Measurements from ENCODE around the gene SMAP2.
"Not testable (repeated sequence)": the region's sequence is repeated elsewhere in the genome, so short reads cannot be mapped to it uniquely, and the experiment has no call there.

SMAP2 gene

DNA sequence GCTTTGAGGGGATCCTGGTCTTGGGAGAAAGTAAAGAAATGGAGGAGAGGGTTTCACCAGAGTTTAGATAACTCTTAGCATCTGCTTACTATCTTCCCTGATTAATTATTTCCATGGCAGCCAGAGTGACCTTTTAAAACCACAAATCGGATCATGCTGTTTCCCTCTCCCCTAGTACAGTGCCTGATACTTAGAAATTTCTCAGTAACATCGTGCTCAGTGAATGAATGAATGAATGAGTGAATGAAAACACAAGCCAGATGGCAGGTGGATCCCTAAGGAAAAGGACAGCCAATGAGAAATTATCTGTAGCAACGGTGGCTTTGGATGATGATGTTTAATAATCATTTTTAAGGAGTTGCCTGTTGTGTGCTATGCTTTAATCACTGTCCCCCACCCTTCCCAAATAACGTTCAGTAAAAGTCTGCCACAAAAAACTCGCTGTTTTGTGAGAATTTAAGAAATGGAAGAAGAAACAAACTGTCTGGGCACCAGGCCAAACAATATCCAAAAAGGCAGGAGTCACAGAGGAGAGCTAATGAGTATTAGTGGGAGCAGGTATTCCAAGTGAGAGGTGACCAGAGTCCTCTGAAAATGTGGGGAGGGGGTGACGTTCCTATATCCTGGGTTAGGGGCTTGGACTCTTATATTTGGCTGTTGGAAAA is 737 bp upstream of the SMAP2 start:
- no peak for DNase-seq

DNA sequence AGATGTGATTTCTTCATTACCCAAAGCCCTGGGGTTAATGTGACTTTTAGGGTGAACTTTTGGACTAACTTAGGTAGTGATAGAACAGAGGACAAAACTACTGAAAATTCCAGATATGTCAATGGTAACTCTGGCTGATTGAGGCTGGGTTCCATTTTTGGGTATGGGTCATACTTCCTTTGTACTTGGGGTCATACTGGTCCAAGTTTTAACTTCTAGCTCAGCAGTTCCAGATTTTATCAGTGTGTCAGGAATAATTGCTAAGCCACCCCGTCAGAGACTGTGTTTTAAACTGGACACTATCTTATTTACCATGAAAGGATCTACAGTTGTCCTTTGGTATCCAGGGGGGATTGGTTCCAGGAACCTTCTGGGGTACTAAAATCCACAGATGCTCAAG is 4.0 kb downstream of the SMAP2 start:
- no peak for DNase-seq

DNA sequence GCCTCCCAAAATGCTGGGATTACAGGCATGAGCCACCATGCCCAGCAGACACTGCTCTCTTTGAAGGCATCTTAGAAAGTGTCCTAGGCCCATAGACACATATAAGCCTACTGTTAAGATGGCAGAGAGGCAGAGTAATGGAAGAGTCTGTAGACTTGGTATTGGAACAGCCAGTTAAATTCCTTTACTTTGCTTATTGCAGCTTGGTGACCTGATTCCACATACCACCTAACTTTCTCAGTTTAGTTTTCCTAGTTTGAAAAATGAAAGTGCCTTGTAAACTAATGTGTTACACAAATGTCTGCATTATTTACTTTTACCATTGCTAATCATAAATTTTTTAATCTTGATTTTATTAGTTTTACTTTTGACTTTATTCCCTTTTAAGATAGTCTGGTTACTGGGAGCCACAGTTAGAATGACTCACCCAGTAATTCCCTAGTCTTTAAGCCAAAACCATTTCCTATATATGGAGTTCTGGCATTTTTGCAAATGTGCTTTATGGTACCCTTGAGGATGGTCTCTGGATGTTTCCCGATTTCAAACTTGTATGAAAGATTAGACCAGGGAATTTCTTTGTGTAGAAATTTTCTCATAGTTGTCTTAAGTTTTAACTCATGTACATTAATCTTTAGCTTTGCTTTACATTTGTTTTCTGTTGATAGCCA is 6.4 kb downstream of the SMAP2 start:
- no peak for DNase-seq

DNA sequence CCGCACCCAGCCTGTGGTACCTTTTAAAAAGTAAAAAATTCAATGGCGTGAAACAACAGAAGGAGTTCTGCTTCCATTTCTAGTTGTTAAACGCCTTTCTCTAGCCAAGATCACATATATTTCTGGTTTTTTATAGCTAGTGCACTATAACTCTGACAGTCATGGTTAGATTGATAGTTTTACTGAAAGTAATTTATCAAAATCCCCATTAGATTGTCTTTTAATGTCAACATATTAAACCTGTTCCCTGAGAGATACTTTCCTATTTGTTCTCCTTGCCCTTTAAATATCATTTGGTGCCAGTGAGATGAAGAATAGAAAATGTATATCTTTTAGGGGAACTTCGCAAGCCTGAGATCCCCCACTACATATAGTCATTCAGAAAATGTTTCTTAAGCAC is 7.3 kb downstream of the SMAP2 start:
- no peak for DNase-seq

DNA sequence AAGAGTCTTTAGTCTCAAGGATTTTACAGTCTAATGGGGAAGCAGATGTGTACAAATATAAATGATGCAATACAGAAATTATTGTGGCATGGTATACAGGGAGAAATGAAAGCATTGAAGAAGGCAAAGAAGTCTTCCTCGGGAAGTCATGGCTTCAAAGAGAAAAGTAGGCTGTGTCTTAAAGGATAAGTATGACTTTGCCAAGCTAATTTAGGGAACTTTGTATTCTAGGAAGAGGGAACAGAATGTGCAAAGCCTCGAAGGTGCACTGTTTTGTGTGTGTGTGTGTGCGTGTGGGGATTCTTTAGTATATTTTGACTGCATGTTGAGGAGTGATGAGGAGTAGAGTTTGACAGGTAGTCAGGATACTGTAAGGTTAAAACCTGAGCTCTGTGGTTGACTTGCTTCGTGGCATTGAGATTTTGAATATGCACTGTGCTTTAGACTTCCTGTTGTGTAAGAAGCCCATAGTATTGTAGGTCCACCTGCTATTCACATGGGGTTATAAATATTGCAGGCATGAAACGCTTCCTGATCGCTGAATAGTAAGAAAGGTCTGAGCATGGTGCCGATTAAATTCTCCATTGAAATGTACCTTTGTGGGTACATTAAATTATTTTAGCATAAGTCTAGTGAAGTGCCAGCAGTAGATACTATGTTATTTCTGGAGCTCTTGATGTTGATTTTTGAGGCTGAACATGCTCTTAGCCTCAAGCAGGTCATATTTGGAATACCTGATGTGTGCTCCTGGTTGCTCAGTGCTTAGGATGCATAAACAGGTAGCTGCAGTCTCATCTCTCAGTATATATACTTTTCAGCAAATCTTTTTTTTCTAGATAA is 8.0 kb downstream of the SMAP2 start:
- DNase-seq = no peak

DNA sequence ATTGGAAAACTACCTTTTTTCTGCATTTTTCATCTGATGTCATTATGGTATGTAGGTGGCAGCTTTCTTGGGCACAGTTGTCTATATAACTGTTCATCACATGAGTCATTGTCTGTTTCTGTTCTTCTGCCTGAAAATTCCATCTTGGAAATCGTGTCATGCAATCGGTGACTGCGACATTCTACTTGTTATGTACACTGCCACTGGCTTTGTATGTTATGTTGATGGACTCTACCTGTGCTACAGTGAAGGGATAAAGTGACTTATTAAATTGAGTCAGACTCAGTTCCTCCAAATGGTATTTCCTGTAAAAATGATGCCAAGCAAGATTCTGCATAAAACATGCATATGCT is 8.6 kb downstream of the SMAP2 start:
- DNase-seq = no peak

DNA sequence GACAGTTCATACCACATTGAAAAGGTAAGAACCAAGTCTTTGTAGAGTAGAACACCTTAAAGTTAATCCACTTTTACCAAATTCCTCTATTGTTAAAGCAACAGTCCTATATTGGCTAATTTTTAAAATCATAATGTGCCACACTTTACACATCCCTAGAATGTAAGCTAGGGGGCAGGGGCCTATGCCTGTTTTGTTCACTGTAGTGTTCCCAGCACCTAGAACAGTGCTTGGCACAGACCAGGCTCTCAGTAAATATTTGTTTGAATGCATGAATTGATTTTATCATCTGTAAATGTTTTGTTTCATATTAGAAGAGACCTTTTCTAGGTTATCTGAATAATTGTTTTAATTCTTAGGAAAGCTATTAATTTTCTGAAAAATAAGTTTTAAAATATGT is 9.1 kb downstream of the SMAP2 start:
- DNase-seq = no peak

DNA sequence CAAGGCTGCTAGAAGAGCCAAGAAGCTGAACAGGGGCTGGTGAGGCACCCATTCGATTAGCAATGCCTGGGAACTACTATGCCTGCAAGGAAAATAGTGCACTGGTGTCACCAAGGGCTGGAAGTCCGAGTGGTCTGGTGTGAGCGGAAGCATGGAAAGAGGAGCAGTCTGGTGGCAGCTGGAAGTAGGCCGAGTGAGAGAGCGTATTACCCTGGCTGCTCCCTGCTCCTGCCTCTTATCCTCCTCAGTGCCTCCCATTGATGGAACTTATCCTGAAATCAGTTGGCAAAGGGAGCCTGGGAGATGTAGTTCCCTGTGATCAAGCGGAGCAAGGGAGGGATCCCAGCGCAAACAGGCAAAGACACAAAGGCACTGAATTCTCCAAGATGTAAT is 9.6 kb downstream of the SMAP2 start:
- peak; percentile 42 for DNase-seq

DNA sequence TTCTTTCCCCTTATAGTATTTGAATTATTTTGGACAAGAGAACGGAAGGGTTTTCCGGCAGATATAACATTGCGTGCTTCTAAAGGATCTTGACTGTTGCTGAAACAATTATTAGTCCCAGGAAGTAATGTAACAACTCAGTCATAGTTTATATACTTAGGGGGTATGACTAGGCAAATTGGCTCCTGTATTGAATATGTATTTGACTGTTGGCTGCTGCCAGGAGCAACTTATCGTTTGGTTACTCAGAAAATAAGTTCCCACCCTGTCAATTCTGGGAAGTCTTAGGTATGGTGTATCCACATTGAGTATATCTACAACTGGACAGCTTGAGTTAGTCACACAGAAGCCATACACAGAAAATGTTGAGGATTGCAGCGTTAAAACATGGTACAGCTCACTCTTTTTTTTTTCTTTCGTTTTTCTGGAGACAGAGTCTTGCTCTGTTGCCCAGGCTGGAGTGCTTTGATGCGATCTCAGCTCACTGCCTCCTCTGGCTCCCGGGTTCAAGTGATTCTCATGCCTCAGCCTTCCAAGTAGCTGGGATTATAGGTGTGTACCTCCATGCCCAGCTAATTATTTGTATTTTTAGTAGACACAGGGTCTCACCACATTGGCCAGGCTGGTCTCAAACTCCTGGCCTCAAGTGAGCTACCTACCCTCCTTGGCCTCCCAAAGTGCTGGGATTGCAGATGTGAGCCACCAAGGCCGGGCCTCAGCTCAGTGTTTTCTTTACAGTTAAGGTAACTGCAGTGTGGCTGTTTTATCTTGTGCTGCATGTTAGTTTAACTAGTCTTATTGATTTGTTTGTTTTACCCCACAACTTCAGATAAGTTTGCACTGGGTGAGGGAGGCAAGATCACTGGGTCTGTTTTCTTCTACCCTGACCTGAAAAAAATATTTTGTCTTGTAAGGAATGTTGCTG is 10.2 kb downstream of the SMAP2 start:
- DNase-seq = no peak

DNA sequence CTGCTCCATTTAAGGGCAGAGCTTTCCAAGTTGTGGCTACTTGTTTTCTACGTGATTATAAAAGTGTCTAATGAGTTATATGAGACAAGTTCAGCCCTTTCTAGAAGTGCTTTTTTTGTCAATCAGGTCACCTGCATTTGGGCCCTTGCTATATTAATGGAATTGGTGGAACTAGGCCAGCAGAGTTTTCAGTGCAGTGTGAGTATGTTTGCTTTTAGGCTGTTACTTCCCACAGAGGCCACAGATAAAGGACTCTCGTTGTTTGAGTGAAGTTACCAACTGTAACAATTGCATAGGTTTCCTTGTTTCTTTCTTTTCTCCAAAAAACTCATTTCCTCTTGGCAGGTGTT is 10.9 kb downstream of the SMAP2 start:
- no peak for DNase-seq

DNA sequence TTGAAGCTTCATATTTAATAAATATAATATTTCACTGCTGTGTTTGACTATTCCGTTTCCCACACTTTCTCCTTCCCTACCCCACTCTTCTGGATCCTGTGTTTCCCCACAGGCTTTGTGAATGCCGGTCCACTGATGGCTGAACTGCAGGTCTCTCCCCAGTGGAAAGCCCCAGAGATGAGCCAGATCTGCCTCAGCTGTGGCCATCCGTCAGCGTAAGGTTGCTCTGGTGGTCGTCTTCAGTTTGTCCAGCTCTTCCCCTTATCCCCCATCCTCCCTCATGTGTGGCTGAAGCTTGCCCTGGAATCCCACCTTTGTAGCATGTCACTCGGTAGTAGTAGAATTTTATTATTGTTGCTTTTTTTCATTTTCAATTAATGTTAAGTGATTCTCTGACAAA is 11.4 kb downstream of the SMAP2 start:
- DNase-seq = no peak

DNA sequence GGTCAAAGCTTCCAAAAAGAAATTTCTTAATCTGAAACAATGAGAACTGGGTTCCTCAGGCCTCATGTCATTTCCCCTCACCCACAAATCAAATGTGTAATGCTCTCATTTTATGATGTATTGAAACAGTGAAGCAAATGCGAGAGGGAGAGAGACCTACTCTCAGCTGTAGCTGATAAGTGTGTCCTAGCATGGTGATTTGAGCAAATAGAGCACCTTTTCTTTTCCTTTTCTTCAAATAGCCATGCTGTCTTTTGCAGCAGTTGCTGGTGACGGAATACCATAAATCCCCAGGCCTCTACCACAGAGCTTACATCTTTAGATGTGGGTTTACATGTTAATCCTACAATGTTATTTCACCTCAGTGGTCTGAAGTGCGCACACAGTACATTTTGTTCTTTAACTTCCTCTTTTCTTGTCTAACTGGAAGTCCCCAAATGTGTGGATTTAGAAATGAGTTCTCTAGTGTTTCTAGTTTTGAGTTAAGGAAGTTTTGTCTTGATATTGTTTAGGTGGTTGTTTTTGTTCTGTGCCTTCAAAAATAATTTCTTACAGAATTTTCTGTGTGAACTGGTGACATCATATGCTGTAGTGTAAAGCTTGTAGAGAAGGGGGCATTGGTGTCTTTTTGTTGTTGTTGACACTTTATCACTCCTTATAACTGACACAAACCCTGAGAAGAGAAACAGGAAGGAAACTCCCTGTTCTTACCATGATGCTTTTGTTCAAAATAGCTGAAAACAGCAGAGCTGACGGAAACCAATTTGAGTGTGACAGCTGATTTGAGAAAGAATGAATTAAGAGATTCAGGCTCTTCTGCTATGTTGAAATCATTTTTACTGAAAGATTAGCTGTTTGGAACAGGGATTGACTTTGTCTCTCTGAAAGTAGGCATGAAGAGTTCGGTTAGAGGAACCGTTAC is 12.2 kb downstream of the SMAP2 start:
- peak; percentile 69 for DNase-seq

DNA sequence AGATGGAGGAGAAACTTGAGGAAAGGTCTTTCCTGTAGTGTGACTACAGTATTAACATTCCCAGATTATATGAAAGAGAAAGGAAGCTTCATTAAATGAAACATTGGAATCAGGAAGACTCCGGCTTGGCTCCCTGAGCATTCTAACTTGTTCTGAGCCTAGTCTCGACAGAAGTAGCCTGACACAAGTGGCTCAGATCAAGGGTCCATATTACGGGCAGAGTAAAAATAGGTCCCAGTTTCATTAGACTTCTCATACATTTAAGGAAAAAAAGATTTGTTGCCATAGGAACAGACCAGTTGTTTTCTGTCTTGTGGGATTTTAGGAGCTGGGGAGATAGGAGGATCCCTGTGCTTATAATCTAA is 12.8 kb downstream of the SMAP2 start:
- no peak for DNase-seq

DNA sequence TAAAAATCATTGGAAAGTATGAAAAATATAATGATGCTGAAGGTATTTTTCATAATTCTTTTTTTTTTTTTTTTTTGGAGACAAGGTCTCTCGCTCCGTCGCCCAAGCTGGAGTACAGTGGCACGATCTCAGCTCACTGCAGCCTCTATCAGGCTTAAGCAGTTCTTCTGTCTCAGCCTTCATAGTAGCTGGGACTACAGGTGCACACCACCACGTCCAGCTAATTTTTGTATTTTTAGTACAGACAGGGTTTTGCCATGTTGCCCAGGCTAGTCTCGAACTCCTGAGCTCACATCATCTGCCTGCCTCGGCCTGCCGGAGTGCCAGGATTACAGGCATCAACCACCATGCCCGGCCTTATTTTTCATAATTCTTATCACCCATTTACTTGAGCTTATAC is 13.3 kb downstream of the SMAP2 start:
- DNase-seq = no peak

DNA sequence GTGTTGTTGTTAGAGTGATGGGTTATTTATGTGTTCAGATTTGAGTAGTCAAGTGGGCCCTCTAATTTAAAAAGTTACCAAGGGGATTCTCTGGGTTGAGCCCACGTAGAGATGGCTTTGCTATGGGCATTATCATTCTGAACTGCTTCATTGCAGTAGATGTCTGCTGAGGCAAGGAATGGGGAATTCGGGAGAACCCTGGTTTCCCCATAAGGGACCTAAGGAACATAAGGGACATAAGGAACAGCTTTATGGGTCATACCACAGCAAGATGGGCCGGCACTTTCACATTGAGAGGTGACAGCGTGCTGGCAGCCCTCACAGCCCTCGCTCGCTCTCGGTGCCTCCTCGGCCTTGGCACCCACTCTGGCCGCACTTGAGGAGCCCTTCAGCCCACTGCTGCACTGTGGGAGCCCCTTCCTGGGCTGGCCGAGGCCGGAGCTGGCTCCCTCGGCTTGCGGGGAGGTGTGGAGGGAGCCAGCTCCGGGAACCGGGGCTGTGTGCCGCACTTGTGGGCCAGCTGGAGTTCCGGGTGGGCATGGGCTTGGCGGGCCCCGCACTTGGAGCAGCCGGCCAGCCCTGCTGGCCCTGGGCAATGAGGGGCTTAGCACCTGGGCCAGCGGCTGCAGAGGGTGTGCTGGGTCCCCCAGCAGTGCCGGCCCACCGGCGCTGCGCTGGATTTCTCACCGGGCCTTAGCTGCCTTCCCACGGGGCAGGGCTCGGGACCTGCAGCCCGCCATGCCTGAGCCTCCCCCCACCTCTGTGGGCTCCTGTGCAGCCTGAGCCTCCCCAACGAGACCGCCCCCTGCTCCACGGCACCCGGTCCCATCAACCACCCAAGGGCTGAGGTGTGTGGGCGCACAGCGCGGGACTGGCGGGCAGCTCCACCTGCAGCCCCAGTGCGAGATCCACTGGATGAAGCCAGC is 14.1 kb downstream of the SMAP2 start:
- not testable (repeated sequence) for DNase-seq

DNA sequence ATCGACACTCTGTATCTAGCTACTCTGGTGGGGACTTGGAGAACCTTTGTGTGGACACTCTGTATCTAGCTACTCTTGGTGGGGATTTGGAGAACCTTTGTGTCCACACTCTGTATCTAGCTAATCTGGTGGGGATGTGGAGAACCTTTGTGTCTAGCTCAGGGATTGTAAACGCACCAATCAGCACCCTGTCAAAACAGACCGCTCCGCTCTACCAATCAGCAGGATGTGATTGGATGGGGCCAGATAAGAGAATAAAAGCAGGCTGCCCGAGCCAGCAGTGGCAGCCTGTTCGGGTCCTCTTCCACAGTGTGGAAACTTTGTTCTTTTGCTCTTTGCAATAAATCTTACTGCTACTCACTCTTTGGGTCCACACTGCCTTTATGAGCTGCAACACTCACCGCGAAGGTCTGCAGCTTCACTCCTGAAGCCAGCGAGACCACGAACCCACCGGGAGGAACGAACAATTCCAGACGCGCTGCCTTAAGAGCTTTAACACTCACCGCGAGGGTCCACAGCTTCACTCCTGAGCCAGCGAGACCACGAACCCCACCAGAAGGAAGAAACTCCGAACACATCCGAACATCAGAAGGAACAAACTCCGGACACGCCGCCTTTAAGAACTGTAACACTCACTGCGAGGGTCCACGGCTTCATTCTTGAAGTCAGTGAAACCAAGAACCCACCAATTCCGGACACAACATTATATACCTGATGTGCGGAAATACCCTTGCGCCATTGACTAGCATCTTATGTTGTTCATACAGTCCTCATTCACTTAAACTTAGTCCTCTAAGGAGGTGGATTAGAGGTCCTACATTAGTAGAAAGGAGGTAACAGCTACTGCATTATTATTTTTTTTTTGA is 15.2 kb downstream of the SMAP2 start:
- DNase-seq = not testable (repeated sequence)

DNA sequence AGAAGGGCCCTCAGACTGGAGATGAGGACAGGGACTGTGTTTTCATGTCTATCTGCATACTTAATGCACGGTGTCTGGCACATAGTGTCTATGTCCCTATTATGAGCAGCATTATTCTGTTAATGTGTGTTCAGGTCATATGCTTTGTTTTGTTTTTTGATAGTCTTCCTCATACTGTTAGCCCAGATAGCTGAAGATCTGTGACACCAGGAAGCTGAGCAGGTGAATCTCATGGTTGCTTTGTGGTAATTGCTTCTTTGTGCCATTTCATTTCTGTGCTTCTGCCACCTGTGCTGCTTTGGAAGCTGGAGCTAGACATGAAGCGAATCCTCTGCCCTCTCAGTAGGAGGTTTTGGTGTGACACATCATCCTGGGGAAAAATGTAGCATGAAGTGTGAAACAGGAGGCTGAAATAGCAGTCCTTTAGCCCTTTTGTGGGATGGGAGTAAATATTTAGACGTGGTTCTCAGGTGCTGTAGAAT is 15.8 kb downstream of the SMAP2 start:
- no peak for DNase-seq

DNA sequence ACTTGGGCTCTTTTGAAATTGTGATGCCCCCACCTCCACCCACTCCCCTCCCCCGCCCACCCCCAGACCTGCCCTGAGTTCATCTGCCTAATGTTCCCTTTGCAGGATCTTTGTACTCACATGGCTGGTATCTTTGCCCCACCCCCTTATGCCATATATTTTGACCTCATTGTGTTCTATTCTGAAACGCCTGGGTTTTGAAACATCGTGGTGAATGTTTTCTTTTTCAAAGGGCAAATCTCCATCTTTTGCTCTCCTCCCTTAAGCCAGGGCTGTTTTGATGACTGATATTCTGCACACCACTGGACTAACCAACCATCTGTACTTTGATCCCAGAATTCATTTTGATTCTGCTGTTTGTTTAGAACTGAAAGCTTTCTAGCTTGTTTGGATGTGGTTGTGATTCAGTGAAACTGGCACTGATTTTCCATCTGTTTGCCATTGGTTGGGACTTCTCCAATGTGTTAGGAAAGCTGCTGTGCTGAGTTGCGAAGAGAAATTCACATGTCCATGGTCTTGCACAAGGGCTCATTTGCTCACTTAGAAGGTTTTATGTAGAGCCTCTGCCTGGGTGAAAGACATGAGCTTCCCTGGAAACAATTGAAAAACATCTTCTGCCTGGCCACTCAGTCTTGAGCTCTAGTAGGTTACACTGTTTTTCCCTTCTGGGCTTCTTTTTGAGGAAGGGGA is 16.5 kb downstream of the SMAP2 start:
- DNase-seq = peak; percentile 46

DNA sequence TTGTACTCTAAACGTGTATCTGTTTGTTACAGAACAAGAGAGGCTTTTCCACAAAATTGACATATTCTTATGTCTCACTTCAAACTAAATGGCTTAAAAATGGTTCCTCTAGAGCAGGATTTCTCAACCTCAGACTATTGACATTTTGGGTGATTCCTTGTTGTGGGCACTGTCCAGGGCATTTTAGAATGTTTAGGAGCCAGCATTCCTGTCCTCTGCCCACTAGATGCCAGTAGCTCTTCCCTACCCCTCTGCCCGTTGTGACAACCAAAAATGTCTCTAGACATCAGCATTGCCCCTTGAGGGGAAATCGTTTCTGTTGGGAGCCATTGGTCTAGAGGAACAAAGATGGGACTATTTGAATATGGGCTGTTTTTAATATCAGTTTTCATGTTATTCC is 17.3 kb downstream of the SMAP2 start:
- no peak for DNase-seq

All from midbrain (tissue), 1 donor.